GM21447 (cell line): ENCODE measurements around the gene TANGO2.
A peak's percentile ranks its signal among the peaks of the same experiment; 100 is the strongest.

ENCODE experiments used
- ATAC-seq: cut with Tn5 transposase; IDR thresholded peaks from one replicate; pipeline ENCODE4 v1.9.1; 2021; ENCODE audit not compliant: unreplicated experiment

Gene TANGO2

GRCh38 chr22:20020533-20021195 is at the start of gene TANGO2:
Gene TANGO2 (plus strand): TSS chr22:20021110. CDS start chr22:20036799, 15,689 bp downstream.
- ATAC-seq, result peak; percentile 61

GRCh38 chr22:19971276-19972124 is 49.4 kb upstream of the TANGO2 start:
- ATAC-seq, result no peak

DNA sequence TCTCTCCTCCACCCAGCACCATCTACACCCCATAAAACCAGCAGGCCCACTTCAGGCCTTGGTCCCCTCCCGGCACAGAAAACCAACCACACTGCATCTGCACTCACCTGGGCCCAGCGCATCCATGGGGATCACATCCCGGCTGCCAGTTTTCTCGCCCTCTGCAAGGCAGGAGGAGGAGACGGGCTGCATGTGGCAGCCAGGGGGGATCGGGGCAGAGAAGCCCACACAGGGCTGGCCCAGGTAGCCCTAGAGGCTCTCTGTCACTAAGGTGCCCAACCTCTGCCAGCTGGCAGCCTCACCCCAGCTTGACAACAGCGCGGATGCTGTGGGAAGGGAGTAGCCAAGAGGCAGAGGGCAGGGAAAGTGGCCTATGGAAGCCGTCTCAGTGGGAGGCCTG is 48.7 kb upstream of the TANGO2 start:
- no peak for ATAC-seq

DNA sequence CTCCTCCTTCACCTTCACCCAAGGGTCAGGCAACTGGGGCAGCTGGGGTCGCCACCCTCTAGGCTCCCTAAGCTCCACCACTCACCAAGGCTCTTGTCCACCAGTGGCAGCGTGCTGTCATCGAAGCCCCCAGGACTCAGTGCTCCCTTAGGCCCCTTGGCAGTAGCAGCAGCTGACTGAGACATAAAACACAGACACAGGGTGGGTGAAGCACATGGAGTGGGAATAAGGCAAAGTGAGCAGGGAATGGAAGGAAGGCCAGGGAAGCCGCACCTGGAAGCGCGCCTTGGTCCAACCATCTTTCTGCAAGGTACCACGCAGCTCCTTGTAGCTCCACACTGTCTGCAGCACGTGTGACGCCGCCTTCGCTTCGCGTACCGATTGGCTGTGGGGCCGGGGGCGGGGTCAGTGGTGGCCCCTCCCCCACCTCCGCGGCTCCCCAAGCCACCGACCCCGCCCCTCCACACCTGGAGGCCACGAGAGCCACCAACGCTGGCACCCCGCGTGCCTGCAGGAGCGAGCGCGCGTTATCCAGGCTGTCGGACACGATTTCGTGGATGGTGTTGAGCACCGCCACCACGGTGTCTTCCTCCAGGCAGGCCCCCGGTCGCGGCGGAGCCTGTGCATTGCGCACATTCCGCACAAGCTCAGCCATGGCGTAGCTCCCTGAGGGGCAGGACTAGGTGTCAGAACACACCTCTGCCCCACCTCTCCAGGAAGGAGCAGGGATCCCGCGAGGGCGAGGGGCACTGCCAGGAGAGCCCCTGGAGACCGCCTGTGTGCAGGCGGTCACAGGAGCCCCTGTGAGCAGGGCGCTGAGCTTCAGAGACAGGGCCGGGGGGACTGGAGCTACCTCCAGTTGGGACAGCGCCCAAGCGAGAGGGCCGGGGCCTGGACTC is 48.0 kb upstream of the TANGO2 start:
- ATAC-seq, result no peak

GRCh38 chr22:19973551-19974267 is 47.2 kb upstream of the TANGO2 start:
- ATAC-seq, result no peak

DNA sequence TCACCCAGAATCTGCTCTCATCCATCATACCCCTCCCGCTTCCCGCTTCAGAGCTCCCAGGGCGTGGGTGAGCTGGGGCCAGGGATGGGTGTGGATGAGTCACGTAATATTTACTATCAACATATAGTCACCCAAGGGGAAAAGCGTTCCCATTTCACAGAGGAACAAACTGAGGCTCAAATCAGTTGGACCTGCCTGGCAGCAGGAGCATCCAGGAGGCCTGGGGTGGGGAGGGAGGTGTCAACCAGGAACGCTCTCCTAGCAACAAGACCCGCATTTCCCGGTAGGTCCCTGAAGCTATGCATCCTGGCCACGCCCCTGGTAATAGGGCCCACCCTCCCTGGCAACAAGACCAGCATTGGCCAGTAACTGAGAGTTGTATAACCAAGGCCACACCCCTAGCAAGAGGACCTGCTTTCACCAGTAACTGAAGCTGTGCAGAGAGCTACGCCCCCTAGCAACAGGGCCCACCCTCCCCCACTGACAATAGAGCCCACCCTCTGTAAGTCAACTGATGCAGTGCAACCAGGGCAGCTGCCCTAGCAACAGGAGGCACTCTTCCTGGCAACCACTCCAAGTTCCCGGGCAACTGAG is 46.5 kb upstream of the TANGO2 start:
- no peak for ATAC-seq

- ATAC-seq, result no peak
Measured at GRCh38 chr22:19974935-19975706, 45.8 kb upstream of the TANGO2 start.

GRCh38 chr22:19975707-19976035 is 45.2 kb upstream of the TANGO2 start:
- ATAC-seq, result no peak

GRCh38 chr22:19976671-19977070 is 44.2 kb upstream of the TANGO2 start:
- no peak for ATAC-seq

DNA sequence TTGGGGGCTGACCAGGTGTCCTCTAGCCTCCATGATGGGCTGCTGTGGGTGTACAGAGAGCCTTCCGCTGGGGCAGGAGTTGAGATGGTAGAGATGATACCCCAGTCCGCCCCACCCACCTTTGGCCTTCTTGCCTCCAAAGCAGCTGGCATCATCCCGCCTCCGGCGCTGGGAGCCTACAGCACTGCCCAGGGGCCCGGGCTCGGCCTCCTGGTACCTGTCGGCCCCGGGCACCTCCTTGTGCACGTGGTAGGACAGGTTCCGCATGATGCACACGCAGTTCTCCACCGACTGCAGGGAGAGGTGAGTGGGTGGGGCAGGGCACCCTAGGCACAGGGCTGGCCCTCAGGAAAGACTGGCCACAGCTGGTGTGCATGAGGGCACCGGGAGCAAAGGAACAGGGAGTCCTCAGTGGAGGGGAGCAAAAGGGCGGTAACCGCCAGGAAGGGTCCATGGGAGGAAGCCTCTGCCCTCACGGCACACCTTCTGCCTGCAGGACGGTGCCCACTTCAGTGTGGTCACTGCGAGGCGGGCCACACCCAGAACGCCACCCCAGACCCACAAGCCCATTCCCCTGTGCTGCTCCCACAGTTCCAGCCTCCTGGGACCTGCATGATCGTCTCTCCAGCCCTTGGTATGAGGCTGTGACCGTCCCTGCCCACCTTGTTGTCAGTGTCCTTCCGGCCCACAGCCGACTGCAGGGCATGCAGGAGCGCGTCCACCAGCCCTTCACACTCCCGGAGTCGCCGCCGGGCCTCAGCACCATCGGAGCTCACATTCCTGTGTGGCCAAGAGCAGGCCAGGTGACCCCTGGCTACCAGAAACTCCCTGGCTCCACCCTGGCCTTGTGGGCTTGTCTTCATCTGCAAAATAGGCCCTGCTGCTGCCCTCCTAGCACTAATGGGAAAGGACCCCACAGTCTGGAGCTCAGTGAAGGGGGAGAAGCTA is 43.3 kb upstream of the TANGO2 start:
- ATAC-seq, result no peak

DNA sequence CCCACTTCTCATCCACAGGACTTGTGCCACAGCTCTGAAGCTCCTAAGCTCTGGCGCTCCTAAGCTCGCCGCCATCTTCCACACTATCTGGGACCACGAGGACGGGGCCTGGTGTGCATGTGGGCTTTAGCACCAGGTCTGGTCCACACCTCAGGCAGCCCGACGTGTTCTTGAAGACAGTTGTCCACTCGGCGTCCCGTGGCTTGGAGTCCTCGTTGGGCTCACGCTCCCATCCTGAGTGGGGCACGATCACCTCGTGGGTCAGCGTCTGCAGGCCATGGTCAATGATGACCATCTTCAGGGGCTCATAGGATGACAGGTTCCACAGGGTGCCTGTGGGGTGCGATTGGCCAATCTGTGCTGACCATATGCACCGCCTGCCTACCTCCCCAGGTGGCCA is 42.2 kb upstream of the TANGO2 start:
- ATAC-seq, result no peak

GRCh38 chr22:19979712-19980493 is 41.0 kb upstream of the TANGO2 start:
- ATAC-seq, result no peak

GRCh38 chr22:19980766-19981165 is 40.1 kb upstream of the TANGO2 start:
- no peak for ATAC-seq

- no peak for ATAC-seq
Measured at GRCh38 chr22:19981171-19981960, 39.5 kb upstream of the TANGO2 start.

- no peak for ATAC-seq
Measured at GRCh38 chr22:19981961-19982920, 38.7 kb upstream of the TANGO2 start.

DNA sequence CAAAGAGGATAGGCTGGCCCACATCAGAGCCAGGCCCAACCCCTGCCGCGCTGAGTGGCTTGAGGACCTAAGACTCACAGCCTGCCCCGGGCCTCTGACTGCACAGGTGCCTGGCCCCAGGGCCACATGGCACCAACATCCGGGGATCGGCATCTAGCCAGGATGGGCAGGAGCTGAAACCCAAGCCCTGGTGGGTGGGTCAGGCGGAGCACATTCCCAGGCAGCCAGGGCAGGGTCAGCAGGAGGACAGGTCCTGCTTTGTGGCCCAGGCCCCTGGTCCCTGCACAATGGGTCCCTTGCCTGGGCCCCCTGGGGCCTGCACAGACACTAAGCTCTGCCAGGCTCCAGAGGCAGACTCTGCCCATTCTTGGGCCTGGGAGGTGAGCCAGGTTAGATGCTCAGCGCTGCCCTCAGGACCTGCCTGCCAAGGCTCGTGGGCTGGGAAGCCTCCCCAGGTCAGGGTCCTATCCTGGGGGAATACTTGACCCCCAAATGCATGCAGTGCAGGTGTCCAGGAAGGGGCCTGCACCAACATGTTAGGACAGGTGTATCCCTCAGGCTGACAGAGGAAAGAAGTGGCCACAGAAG is 37.8 kb upstream of the TANGO2 start:
- no peak for ATAC-seq
